CD4-positive, alpha-beta T cell treated with Interferon gamma for 1 hour (primary cell): ENCODE measurements around the gene AATF.

ENCODE experiments used
- DNase-seq: peaks from one replicate; pipeline ENCODE4 v3.0.0-alpha.2; 2020

Gene AATF

DNA sequence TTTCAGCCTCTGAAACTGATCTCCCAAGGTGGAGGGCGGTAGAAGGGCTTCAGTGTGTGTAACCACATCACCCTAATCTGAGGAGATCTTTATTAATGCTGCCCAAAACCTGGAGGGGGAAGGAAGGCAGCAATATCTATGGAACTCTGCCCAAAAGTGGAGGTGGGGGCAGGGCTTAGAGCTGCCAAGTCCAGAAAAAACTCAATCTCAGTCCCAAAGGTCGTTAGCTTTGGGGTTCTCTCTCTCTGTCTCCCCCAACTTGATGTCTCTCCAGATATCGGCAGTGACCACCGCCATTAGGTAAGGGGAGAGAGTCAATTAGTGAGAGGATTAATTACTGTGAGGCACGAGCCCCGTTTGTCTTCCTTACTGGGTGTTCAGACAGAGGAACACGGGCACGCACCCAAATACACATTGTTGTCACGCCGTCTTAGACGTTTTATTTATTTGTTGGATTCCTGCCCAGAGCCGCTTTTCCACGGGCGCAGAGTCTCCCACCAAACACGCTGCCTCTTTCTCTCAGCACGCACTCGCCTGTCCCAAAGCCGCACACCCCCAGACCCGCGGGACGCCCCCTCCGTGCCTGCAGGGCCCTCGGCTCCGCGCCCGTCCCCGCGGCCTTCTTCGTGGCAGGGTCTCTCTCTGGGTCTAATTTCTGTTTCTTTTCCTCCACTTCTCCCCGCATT is 16.9 kb upstream of the AATF start:
- no peak for DNase-seq

- no peak for DNase-seq
Observed at GRCh38 chr17:36932383-36932693, 16.4 kb upstream of the AATF start.

GRCh38 chr17:36932694-36933511 is 15.9 kb upstream of the AATF start:
- DNase-seq: no peak

DNA sequence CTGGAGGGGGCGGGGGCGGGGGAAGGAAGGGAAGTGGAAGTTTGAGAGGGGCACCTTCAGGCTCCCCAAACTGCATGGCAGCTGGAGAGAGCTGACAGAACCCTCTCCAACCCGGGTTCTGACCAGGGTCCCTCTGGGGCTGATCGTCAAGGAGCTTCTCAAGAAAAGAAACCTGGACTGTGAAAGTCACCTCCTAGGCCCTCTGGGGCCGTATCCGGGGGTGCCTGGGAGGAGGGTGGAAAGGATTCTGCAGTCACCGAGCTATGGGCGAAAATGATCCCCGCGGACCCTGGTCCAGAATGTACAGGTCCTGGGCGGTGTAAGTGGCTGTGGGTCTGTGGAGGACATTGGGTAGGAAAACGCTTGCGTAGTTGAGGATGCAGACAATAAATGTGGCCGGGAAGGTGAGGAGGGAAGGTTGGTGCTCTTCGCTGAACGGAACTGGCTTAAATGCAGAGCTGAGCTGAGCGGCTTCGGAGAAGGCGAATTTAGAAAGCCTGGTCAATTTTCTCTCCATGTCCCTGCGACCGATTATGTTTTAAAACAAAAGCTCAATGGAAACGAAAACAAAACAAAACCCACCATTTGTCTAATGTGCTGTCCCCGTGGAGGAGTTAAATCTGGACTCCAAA is 15.1 kb upstream of the AATF start:
- DNase-seq: no peak

GRCh38 chr17:36934144-36934691 is 14.5 kb upstream of the AATF start:
- no peak for DNase-seq

DNA sequence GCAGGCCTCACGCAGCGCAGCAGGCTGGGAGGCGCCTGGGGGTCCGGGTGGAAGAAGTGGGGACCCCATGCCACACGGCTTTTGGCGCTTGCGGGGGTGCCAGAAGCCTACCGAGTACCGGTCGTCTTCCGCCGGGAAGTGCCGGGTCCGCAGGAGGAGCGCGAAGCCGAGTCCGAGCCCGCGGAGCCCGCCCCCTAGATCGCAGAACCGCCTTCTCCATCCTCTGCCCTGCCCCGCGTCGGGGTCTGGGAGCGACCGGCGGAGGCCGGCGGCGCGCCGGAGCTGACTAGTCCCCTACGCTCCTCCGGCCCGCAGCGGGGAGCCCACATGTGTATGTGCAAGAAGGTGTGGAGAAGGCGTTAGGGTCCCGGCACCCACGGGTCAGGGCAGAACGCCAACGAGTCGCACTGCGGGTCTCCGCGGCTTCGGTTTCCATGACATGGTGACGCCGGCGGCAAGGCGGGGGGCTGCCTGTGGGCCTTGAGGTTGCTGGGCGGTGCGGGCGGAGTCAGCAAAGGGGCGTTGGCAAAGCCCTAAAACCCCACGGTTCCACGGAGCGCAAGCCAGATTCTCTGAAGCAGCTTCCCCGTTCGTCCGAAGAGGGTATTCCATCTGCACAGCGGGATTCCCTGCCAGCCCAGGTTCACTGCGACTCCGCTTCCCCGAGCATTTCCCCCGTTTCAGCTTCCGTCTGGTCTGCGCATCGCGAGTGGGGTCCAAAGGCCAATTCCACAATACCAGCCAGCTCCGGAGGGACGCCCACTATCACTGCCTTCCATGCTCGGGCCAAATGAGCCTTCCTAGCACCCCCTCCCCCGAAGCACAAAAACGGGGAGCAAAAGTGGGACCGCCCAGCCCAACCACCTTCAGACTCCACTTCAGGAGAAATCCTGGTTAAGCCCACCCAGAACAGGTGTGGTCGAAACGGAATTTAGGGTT is 13.8 kb upstream of the AATF start:
- DNase-seq: no peak

- no peak for DNase-seq
Observed at GRCh38 chr17:36935671-36936454, 12.9 kb upstream of the AATF start.

DNA sequence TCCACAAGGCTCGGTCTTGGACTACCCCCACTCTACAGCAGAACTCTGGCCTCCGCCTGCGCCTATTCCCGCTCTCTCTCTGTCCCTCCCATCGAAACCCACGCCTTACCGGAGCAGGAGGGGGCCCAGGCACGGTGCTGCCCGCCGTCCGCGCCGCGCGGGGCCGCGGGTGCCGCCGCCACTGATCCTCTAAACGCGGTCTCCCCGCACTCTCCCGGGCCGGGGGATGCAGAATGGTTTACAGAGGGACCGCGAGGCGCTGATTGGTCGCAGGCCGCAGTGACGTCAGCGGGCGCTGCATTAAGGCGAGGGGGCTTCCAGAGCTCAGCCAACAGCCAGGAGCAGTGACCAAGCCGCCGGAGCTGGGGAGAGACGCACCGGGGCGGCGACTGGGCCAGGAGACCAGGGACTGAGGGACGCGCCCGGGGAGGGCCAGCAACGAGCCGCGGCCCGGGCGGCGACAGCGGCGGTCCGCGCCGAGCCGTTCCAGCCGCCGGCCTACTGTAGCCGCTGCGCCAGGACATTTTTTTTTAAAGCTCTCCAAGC is 12.2 kb upstream of the AATF start:
- DNase-seq: no peak

DNA sequence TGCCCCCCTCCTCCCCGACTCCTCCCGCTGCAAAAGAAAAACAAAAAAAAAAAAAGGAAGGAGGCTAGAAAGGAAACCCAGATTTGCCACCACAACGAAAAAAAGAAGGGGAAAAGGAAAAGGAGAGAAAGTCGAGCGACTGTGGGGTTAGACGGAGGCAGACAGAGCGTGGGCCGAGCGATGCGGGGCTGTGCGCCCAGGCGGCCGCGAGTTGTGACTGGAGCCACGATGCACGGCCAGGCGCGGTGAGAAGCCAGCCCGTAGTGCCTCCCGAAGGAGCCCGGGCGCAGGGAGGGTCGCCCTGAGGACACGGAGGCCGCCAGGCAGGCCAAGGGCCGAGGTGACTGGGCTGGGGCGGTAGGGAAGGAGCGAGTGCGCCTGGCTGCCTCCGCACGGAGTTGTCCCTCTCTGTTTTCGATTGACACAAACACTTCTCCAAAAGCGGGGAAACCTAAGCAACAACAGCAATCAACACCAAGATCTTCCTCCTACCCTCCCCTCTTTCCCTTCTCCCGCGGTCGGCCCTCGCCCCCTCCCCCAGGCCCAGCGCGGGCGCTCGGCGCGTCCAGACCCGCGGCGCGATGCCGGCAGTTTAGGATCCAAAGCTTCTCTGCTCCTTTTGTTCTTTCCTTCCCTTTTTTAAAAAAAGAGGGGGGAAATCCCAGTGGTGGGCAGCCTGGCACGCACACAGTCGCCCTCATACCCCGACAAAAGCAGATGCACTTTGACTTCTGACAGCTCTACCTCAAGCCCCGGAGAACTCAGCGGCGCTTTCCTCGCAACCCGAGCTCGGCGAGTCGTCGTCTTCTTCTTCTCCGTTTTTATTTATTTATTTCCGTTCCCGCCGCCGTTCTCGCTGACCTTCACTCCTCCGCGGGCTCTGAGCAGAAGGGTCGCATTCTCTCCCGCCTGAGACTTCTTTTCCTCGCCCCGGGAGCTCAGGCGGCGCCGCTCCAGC is 11.5 kb upstream of the AATF start, which contains the start of gene LHX1:
Gene LHX1 (plus strand): TSS at position 475 of the 958 bp plus-strand sequence. CDS start 723 bp downstream, outside the sequence.
- no peak for DNase-seq

DNA sequence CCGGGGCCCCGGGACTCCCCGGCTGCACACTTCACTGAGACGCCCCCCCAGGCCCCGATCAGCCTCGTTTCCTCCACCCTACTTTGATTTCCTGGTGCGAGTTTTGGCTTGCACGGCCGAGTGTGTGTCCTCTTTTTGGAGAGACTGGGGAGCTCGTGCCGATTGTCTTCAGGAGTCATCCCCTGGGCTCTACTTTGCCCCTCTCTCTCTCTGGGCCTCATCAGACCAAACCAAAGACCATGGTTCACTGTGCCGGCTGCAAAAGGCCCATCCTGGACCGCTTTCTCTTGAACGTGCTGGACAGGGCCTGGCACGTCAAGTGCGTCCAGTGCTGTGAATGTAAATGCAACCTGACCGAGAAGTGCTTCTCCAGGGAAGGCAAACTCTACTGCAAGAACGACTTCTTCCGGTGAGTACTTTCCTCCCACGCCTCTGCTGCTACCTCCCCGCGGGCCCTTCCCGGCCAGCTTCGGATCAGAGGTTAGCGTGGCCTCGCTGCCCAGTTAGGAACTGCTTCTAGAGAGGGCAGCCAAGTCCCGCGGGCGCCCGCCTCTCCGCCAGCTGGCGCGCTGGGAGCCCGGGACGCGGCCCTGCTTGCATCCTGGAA is 10.7 kb upstream of the AATF start:
- DNase-seq: no peak

- DNase-seq: no peak
Observed at GRCh38 chr17:36938566-36939051, 10.1 kb upstream of the AATF start.

DNA sequence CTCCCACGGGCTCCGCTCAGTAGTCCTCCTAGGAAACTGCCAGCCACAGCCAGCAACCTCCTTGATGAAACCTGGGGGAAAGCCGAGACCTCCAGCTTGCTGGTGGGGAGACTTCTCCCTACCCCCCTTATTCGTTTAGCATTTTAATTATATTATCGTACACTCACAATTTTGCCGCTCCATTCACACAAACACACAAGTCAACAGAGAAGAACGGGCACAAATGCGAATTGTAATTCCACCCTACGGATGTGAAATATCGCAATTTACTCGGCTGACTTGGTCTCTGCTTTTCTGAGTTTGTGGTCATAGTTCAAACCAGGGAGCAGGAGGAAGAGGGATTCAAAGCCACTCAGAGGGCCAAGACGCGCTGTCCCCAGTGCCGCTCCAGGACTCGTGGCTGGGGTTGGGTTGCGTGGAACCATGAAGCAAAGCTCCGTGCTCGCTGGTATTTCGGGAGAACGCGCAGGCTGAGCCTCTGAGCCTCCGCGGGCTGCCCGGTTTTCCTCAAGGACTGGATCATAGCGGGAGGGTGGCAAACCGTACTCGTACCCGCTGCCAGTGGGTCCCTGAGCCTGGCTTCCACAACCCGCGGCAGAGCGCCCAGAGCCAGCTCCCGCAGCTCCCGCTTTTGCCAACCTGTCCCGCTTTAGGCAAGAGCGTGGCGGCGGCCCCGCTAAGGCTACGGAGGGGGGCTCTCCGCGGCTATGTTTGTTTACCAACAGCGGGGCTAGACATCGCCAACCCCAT is 9.5 kb upstream of the AATF start:
- no peak for DNase-seq

DNA sequence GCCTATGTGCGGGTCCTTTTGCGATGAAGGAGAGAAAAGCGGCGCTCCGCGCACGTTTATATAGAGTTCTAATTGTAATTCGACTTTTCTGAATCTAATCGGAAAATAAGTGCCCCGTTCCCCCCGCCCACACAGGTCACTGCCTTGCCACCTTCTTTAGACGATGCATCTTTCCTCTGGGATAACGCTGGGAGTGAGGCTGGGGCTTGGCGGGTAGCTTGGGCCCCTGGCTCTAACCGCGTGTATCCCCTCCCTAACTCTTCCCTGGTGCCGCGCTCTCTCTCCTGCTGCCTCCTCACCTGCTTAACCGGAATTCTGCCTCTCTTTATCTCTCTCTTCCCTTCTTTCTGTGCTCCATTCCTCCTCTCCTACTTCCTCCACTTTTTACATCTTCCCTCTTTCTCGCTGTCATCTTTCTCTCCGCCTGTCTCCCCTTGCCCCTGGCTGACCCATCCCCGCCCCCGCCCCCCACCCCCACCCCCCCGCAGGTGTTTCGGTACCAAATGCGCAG is 8.9 kb upstream of the AATF start:
- DNase-seq: no peak

DNA sequence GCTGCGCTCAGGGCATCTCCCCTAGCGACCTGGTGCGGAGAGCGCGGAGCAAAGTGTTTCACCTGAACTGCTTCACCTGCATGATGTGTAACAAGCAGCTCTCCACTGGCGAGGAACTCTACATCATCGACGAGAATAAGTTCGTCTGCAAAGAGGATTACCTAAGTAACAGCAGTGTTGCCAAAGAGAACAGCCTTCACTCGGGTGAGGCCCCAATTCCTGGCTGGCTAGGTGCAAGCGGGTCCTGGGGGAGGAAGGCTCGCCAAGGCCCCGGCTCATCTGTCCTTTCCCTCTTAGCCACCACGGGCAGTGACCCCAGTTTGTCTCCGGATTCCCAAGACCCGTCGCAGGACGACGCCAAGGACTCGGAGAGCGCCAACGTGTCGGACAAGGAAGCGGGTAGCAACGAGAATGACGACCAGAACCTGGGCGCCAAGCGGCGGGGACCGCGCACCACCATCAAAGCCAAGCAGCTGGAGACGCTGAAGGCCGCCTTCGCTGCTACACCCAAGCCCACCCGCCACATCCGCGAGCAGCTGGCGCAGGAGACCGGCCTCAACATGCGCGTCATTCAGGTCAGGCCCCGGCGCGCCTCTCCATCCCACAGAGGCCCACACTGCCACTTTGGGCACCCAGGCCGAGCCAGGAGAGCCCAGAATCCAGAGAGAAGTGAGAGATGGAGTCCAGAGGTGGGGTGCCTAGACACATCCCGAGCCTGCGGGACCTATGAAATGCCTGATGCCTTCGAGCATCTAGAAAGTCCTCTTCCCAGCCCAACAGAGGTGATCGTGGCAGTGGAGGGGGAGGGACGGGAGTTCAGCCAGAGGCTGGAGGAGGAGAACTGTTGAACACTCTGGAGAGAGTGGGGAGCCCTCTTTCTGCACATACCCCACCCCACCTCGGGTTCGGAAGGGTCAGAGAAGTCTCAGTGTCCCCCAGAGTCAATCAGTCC is 8.2 kb upstream of the AATF start:
- DNase-seq: no peak

GRCh38 chr17:36941265-36942010 is 7.3 kb upstream of the AATF start:
- DNase-seq: no peak

GRCh38 chr17:36942019-36942599 is 6.6 kb upstream of the AATF start:
- DNase-seq: no peak
